HG02973 (cell line): ENCODE data around the gene GPC3.
"Not testable (repeated sequence)": the region's sequence is repeated elsewhere in the genome, so short reads cannot be mapped to it uniquely, and the experiment has no call there.

Experiments
- ATAC-seq: cut with Tn5 transposase; IDR thresholded peaks from one replicate; pipeline ENCODE4 v1.9.1; 2021; ENCODE audit warnings: moderate library complexity; ENCODE audit not compliant: unreplicated experiment

GPC3 gene

DNA sequence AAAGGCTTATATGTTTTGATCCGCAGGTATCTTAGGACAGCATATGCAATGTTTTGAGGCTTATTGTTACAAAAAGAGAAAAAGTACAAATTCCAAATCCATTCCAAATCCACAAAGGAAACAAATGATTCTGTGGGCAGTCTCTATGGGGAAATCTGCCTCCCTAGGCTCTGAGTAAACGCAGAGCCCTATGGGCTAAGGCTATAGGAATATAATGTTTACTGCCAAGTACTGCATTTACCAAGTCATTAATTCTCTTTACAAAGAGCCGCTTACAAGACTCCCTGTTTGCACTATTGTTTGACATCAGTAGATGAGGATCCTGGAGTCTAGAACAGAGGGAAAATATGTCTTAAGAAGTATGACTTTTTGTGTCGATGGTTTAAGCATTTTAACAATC is 357.7 kb downstream of the GPC3 start:
- no peak for ATAC-seq

DNA sequence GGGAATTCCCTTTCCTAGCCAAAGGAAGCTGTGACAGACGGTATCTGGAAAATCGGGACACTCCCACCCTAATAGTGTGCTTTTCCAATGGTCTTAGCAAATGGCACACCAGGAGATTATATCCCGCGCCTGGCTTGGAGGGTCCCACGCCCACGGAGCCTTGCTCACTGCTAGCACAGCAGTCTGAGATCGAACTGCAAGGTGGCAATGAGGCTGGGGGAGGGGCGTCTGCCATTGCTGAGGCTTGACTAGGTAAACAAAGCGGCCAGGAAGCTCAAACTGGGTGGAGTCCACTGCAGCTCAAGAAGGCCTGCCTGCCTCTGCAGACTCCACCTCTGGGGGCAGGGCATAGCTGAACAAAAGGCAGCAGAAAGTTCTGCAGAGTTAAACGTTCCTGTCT is 364.0 kb downstream of the GPC3 start:
- ATAC-seq, result not testable (repeated sequence)

DNA sequence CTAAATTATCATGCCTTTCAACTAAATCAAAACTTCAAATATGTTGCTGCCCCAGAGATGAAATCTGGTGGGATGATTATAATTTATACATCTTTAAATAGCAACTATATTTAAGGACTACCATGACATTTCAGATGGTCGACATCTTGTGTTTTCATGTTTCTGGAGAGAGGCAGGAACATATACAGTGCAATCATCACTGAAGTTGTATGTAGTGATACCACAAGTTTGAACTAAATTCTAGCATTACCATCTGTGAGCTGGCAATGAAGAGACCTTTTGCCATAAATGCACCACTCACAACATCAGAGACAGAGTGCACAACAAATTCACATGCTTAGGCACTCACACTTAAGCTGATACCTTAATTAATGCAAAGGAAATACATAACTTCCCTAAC is 373.7 kb downstream of the GPC3 start:
- ATAC-seq, result no peak

DNA sequence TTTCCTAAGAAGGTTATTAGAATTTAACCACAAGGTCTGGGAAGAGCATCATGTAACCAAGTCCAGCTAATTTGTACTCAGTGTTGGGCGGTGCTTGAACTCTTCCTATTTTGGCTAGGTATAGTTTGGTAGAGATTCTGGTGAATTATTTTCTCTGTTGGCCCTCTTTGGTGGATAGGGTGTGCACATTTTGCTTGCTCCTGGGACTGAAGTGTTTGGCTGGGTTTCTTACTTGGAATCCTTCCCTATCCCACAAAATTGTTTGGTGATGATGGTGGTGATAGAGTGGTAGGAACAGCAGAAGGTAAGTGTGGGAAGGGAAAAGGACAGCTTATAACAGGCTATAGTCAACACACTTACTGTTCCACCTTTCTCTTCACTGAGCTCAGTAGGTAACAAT is 375.3 kb downstream of the GPC3 start:
- no peak for ATAC-seq

DNA sequence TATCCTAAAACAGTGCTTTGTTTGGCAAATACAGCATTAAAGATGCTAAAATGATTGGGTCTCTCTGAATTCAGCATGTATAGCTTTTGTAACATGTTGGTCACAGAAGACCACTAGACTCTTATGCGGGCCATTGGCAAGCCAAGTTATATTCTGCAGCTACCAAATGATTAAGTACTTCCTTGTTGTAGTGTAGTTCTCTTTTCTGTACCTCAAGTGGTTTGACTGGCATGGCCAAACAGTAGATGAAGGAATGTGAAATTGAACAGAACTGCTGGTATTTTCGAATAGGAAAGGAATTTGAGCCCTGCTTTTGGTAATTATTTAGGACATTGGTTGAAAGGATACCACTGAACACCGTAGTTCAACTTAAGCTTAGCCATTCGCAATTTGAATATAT is 376.2 kb downstream of the GPC3 start:
- no peak for ATAC-seq

DNA sequence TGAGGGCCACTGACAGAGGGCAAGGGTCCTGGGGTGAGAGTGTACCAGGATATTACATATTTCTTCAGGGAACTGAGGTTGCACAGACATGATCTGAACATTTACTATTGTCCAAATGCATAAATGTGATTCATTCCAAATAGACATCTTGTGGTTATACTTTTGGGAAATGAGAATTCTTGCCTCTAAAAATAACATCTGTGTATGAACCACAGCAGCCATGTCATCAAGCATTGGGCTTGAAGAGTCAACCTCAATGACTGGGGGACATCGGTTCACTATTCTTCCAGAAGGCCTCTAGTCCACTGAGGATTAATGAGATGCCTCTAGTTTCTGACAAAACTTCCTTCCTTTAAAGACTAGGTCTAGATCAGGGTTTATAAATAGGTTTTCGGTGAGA is 377.0 kb downstream of the GPC3 start:
- no peak for ATAC-seq

DNA sequence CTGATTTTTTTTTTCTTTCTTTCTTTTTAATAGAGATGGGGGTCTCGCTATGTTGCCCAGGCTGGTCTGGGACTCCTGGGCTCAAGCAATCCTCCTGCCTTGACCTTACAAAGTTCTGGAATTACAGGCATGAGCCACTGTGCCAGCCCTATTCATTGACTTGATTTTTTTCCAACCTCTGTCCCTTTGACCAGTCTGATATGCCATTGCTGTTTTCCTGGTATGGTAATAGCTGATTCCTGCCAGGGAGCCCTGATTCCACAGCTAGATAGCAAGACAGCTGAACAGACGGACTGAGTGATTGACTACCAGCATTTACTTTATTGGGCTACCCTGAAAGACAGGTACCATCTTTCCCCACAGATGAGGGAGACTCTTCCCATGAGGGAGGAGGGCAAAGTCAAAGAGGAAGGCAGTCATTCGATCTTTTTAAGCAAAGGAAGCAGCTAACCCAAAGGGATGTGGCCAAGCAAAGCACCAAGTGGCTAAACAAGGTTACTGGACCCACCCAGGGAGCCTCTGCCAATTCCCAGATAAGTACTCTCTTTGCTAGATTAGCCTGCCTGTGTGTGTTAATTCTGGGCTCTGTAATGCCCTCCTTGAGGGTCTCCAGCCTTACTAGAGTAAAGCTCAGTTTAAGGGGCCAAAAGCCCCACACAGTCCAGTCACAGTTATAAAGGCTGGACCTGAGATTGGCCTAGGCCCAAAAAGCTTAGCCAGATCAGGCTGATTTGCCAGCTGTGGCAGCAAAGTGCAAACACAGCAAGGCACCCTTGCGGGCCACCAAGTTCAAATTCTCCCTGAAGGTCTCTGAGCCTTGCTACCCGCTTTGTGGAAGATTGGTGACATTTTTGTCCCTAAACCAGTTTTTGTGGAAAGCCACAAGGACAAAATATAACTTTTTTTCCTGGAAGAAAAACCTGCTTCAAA is 377.7 kb downstream of the GPC3 start:
- ATAC-seq, result no peak

DNA sequence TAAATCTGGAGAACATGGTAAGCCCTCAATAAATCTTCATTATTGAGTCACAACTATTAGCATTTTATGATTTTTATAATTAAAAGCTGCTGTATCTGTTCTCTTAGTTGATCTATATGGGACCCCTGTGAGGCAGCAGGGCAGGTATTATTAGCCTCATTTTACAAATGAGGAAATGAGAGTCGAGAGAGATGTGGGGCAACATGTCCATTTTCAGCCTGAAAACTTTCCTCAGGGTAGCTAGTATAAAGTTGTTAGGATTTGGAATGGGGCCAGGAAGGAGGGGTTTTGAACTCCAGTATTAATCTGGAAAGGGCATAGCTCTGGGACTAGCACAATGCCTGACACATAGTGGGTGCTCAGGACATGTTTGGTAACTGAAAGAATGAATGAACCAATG is 378.4 kb downstream of the GPC3 start:
- no peak for ATAC-seq

DNA sequence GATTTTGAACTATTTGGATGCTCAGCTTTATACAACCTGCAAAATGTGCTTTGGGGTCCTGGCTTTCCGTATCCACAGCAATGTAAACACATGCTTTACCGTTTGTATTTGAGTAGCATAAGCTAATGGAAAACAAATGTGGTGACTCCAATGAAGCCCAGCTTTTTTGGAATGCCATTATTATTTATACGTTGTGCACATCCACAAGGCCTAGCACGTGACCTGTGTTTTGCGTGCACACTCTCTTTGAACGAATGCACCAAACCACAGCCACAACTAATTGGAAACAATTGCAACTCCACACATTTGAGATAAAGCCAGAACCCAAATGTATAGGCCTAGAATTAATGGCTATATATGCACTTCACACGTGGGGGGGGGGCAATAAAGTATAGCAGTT is 380.6 kb downstream of the GPC3 start:
- no peak for ATAC-seq

DNA sequence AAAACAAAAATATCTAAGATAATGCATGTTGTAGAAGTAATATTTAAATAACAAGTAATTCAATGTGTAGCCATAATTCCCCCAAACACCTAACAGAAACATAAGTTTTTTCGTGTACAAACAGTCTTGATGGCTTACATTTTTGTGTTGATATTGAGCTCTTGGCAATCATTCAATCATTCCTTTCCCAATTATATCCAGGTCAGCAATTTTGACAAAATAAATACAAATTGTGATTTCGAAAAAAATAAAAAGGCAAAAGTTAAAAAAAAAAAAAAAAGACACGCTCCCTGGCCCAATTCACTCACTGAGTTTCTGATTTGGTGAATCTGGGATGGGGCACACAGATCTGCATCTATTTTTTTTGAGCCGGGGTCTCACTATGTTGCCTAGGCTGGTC is 382.5 kb downstream of the GPC3 start:
- no peak for ATAC-seq

DNA sequence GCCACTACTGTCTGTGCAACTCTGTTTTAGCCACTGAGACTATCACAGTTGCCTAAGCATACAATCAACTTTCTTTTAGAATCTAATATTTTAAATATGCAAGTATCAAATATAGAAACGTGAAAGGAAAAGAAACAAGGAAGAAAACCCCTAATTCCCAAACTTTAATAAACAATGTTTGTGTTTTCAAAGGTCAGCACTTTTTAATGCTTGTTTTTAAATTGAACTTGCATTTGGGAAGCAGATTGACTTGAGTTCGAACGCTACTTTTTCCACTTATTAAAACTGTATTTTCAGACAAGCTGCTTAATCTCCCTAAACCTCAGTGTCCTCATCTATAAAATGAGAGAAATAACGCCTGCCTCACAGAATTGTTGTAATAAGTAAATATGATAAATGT is 384.3 kb downstream of the GPC3 start:
- ATAC-seq, result no peak

DNA sequence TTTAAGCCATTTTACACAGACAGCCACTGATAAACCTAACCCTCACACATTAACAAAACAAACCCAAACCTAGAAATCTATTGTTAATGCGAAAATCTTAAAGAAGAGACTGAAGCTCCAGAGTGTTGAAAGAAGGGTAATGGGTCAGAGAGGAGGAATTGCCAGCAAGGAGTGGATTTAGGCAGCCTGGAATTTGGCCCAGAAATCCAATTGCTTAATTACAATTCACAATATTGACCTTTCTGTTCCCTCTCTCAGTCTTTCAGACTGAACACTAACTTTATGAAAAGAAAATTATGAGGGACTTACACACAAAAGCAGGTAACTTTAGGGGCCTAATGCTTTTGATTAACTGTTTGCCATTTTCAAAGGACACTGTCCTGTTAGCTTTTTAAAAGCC is 384.9 kb downstream of the GPC3 start:
- no peak for ATAC-seq

DNA sequence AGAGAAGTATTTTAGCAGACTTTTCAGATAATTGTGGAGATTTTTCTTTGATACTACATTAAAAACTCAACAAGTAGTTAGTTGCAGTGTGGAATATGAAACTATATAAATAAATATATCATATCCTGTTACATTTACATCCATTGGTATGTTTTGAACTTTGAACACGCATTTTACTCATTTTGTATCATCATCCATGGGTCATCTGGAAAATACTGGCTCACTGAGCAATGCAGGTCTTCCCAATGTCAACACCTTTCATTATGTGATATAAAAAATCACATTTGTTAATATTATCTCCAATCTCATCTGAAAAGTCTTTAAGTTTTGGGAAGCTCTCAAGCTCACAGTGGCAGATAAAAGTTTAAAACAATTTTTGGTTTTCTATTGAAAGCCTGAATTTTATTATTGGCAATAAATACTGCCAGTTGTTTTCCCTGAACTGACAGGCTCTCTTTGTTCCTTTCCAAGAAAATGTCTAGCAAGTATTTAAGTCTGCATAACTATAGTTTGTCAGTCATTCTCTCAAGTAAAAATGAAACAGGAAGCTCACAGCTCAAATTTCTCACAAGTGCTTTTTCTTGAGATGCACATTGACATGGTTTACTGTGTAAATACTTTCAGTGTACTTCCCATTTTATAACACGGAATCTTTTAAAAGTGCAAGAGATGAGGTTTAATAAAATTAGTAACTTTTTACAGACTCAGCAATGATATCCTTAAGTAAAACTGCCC is 386.6 kb downstream of the GPC3 start:
- no peak for ATAC-seq

DNA sequence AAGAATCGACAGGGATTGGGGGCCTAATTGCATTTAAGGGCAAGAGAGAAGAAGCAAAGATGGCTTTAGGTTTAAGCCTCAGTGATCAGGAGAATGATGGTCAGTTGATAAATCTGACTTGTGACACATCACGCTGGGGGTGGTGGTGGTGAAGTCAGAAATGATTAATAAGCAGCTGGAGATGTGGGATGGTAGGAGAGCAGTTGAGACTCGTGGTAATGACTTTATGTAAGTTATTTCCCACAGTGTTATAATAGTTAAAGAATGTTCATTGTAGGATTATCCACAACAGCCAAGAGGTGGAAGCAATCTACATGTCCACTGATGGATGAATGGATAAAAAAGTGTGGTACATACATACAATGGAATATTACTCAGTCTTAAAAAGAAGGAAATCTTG is 391.2 kb downstream of the GPC3 start:
- no peak for ATAC-seq

DNA sequence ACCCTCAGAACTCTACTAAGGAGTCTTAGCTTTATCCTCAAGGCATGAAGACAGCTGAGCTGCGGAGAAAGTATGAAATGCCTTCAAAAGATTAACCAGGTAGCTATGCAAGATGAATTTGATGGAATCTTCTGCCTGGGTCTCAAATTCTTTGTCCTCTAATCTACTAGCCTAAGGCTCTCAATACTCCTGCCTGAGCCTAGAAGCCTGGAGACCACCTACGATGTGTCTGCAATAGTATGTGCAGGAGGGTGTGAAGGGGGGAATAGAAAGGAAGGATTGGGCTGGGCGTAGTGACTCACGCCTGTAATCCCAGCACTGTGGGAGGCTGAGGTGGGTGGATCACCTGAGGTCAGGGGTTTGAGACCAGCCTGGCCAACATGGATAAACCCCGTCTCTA is 391.9 kb downstream of the GPC3 start:
- no peak for ATAC-seq

DNA sequence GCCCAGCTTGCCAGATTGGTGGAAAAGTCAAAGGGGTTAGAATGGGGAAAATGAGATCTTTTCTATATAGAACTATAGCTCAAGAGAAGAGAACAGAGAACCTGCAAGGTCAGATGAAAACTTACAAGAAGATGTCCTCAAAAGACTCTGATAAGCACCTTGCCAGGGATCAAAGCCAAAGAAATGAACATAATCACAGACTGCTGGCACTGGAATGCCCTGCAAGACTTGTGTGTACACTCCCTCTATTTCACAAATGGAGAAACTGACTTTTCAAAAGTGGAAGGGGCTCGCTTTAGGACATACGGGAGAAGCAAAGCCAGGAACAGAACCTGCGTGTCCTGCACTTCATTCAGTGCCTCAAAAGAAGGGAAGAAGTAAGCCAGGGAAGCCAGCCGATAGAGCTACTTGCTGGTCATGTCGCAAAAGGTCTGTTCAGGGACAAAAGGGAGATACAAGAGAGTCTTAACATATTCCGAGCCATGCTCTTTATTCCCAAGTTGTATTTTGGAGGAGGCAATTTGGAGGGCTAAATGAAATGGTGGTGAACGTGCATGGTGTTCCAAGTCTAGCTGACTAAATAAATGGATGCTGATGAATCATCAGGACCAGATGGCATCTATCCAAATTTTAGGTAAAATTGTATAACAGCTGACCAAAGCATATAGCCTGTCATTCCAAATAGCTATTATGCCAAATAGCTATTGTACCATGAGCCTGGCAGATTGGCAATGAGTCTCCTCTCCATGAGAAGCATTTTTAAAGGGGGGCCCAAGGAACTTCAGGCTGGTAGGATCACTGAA is 394.5 kb downstream of the GPC3 start:
- no peak for ATAC-seq

DNA sequence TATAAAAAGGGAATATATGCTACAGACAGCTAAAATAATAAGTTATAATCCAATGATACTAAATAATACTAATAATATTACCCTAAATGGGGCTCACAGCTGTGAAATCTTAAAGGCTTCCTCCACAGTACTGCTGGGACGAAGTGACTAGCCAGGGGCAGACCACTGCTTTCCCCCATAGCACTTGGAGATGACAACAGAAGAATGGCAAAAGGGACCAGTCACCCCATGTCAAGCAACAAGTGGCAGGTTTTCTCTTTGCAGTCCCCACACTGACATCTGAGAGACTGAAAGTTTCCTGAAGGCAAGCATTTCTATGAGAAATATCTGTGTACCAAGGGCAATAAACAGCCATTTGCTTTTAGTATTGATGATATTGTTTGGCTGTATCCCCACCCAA is 396.6 kb downstream of the GPC3 start:
- no peak for ATAC-seq

DNA sequence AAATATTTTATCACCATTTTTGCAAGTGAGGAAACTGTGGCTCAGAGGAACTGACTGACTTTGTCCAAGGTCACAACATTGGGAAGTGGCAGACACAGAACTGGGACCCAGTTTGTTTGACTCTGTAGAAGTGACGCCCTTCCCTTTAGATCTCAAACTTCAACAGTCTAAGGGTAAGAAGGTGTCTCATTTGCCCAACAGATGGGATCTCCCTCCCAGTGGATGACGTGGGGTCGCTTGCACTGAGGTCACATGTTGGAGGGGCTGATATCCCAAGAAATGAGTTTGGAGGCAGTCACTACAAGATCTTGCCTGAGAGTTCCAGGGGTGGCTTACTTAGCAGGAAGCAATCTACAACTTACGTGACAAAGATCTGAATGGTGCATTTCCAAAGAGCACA is 397.6 kb downstream of the GPC3 start:
- ATAC-seq, result no peak

DNA sequence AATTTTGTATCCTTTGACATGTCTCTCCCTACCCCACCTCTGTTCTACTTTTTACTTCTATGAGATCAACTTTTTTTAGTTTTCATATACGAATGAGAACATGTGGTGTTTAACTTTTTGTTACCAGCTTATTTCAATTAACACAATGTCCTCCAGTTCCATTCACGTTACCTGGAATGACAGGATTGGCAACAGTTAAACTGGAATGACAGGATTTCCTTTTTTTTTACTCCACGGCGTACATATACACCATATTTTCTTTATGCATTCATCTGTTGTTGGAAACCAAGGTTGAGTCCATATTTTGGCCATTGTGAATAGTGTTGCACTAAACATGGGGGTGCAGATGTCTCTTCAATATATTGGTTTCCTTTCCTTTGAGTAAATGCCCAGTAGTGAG is 398.3 kb downstream of the GPC3 start:
- ATAC-seq, result no peak

DNA sequence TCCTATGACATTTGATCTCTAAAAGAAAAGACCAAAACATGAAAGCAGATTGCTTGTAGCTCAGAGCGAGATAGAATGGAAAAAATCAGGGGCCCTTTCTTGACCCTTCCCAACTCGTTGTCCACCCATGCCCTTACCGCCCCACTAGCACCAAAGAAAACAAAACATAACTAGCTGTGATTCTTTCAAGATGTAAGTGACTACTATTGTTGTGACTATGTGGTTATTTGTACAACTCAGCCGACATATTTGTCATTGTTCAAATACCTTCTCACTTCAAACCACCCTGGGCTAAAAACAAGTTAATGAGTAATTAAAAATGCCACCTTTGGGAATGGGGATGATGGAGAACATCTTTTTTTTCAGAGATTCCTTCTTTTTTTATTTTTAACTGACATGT is 399.0 kb downstream of the GPC3 start:
- no peak for ATAC-seq

DNA sequence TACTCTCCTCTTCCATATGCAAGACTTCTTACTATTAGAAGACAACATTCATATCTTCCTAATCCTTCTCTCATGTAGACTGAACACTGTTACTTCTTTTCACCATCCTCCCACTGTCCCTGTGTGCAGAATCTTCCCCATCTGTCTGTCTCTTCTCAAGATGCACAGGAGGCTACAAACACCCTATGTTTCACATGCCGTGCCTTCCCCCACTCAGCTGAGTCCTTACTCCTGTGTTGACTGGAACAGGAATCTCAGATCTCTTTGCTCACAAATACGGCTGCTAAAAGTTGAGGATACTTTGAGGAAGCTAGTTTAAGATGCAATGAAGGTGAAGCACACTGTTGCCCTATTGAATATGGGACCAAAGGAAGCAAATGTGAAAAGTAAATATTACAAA is 401.6 kb downstream of the GPC3 start:
- no peak for ATAC-seq

DNA sequence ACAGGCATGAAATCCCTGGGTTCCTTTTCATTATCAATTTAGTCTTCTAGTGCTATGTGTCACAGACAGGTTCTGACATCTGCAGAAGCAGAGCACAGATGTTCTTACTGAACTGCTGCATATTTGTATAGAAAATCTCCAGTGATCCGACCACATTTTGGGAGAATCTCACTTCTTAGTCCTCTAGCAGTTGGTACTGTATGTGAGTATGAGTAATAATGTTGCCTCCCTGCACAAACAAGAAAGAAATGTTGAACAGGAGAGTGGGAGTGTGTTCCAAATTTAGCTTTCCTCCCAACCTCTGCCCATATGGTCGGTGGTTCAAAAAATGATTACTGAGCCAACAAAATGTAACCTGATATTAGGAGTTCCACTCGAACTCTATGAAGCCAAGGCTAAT is 404.8 kb downstream of the GPC3 start:
- no peak for ATAC-seq
